ENCODE results near the gene ATP9A.
"Not testable (repeated sequence)": the region's sequence is repeated elsewhere in the genome, so short reads cannot be mapped to it uniquely, and the experiment has no call there.

Gene ATP9A

GRCh38 chr20:51750770-51751388, 17.3 kb downstream of the ATP9A start:
- DNase-seq (ENCODE audit: low spot score), result no peak

DNA sequence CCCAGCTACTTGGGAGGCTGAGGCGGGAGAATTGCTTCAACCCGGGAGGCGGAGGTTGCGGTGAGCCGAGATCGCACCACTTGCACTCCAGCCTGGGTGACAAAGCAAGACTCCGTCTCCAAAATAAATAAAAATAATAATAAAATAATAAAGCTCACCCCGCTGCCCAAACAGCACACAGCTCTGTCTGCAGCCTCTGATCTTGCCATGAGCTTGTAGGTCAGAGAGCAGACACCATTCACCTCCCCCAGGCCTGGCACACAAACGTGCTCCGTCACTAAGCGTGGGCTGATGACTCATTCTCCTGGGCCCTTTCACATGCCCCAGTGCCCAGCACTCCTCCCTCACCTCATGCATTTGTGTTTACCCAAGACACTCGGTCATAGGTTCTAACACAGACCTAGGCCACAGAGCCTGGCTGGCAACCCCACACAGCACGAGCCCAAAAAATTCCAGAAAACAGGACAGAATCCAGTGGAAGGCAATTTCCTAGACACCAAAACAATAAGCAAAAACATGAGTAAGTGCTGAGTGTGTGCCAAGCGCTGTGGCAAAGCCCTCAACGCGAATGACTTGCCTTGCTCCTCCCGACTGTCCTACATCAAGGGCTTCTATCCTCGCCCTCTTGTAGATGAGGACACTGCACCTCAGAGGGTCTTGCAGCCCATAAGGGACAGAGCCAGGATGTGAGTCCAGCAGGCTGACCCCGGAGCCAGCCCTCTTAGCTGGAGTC, 18.0 kb downstream of the ATP9A start:
- DNase-seq (ENCODE audit: low spot score), result no peak

DNA sequence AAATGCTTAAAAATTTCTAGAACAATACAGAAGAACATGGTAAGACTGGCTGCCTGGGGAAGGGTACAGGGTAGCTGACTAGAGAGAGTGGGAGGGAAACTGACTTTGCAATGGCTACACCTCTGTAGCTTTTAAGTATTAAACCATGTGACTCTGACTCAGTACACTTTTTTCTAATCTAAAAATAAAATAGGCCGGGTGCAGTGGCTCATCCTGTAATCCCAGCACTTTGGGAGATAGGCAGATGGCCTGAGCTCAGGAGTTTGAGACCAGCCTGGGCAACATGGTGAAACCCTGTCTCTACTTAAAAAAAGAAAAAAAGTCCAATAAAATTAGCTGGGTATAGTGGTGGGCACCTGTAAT, 18.5 kb downstream of the ATP9A start:
- DNase-seq (ENCODE audit: low spot score), result no peak

DNA sequence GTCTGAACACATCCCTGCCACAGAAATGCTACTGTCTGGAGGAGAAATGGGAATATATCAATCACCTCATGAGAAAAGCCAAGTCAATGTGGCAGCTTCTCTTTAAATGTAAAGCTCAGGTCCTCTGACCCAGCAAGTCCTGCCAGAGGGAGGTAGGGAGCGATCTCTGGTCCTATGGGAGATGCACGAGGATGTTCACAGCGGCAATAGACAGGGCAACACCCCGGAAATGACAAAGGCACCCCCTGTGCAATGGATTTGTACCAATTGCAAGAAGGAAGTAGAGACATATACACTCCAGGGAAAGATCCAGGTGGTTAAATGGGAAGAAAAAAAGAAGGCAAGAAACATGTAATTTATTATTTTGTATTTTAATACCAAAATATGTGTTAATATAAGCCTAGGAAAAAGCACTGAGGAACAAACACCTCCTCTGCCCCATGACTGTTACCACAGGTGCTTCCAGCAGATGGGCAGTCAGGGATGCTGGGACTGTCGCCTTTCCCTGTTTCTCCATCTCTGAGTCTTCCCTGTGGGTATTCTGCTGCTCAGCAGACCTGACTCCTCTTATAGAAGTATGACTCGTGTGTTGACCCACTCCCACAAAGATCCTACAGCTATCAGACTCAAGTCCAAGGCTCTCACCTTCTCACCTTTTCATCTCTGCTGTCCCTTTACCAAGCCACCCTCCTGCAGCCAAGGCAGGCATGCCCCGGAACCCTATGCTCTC, 20.8 kb downstream of the ATP9A start:
- DNase-seq (ENCODE audit: low spot score), result no peak

GRCh38 chr20:51745804-51746203, 22.4 kb downstream of the ATP9A start:
- DNase-seq (ENCODE audit: low spot score), result no peak

DNA sequence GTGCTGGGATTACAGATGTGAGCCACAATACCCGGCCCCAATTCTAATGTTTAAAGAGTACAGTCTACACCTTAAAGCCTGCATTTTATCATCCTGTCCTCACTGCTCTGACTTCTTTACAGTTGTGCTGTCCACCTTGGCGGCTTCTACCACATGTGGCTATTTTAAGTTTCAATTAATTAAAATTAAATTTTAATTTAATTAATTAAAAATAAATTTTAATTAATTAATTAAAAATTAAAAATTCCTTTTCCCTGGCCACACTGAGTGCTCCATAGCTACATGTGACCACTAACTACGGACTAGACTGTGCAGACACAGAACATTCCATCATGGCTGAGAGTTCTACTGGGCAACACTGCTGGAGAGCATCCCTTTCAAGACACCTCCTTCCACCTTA, 27.4 kb downstream of the ATP9A start:
- DNase-seq (ENCODE audit: low spot score), result no peak

DNA sequence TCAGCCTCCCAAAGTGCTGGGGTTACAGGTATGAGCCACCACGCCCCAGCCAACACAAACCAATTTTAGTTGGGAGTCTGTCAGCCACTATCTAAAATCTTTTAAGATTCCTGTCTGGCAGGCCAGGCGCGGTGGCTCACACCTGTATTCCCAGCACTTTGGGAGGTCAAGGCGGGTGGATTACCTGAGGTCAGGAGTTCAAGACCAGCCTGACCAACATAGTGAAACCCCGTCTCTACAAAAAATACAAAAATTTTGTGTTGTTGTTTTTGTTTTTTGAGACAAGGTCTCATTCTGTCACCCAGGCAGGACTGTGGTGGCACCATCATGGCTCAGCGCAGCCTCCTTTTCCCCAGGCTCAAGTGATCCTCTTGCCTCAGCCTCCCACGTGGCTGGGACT, 27.9 kb downstream of the ATP9A start:
- not testable (repeated sequence) for DNase-seq (ENCODE audit: low spot score)

- DNase-seq (ENCODE audit: low spot score), result no peak
Observed at GRCh38 chr20:51739722-51740249, 28.4 kb downstream of the ATP9A start.

DNA sequence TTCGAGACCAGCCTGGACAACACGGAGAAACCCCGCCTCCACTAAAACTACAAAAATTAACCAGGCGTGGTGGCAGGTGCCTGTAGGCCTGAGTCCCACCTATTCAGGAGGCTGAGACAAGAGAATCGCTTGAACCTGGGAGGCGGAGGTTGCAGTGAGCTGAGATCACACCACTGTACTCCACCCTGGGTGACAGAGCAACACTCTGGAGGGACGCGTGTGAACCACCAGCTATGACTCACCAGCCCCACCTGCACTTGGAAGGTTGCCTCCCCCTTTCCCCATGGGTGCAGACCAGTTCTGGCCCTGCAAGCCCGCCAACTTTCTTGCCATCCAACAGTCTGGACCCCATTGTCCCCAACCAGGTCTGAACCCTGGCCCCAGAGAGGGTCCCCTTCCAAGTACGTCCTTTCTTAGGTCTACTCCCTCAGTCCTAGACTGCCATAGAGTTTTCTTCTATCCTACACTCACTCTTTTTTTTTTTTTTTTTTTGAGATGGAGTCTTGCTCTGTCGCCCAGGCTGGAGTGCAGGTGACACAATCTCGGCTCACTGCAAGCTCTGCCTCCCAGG, 29.2 kb downstream of the ATP9A start:
- no peak for DNase-seq (ENCODE audit: low spot score)

GRCh38 chr20:51738261-51738660, 29.9 kb downstream of the ATP9A start:
- DNase-seq (ENCODE audit: low spot score), result not testable (repeated sequence)

DNA sequence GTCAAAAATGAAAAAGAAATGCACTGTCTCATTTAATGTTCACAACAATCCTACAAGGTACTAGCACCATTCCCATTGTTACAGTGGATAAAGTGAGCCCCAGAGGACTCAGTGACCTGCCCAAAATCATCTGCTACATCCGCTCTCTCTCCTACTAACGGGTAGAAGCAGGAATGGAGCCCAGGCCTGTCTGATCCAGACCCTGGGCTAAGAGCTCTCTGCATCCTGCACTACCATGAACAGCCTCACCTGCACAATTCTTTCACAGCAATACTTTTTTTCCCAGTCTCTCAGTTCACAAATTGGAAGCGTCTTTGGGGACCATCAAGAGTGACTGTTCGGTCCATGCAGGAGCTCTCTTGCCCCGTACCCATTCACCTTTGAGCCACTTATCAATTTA, 31.2 kb downstream of the ATP9A start:
- no peak for DNase-seq (ENCODE audit: low spot score)

DNA sequence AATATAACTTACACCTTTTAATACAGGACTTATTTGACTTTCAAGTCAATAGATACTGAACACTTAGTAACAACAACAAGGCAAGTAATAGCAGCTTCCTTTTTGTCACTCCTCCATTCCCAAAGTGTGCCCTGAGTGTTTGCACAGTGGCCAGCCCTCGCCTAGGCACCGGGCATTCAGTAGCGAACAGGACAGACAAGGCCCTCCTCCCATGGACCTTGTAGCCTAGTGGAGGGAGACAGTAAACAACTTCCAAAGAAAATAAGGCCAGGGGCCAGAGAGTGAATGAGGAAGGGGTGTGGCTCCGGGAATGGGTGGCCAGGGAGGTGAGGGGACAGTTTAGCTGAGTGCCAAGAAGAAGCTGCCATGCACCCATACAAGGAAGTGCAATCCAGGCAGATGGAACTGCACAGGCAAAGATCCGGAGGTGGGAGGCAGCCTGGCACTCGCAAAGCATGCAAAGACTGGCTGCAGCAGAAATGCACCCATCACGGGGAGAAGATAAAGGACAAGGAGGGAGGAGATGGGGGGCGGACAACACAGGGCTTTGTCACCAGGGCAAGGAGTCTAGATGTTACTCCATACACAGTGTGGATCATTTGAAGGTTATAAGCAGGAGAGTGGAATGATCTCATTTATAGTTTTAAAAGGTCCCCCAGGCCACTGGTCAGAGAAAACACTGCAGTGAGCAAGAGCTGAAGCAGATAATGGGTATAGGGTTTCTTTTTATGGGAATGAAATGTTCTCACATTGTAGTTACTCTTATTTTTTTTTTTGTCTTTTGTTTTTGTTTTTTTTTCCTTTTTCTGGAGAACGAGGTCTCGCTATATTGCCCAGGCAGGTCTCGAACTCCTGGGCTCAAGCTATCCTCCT, 32.2 kb downstream of the ATP9A start:
- no peak for DNase-seq (ENCODE audit: low spot score)

GRCh38 chr20:51734876-51735720, 33.1 kb downstream of the ATP9A start:
- no peak for DNase-seq (ENCODE audit: low spot score)

DNA sequence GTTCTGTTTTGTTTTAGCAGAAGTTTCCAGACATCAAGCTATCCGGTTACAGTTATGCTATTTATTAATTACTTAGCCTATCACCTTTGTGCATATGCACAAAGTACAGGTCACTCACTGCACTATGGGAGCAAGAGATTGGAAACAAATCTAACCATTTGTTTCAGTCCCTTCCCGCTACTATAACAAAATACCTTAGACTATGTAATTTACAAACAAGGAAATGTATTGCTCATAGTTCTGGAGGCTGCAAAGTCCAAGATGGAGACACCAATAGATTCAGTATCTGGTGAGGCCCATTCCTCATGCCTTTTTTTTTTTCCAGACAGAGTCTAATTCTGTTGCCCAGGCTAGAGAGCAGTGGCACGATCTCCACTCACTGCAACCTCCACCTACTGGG, 35.1 kb downstream of the ATP9A start:
- no peak for DNase-seq (ENCODE audit: low spot score)

GRCh38 chr20:51732096-51732791, 35.9 kb downstream of the ATP9A start:
- no peak for DNase-seq (ENCODE audit: low spot score)

DNA sequence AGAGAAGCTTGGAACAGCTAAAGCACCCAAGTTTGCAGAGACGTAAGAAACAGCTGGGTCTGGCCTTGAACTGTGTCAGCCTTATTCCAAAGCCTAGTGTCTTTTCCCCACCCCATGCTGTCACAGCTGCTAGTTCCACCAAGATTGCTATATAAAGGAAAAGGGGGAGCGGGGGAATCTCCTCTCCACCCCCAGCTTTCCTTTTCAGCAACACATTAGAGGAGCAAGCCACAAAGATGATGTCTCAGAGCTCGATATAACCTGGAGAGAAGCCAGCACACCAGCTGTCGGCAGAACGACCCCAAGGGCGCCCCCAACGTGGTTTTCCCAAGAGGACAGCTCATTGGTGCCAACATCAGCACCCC, 36.5 kb downstream of the ATP9A start:
- DNase-seq (ENCODE audit: low spot score), result no peak

DNA sequence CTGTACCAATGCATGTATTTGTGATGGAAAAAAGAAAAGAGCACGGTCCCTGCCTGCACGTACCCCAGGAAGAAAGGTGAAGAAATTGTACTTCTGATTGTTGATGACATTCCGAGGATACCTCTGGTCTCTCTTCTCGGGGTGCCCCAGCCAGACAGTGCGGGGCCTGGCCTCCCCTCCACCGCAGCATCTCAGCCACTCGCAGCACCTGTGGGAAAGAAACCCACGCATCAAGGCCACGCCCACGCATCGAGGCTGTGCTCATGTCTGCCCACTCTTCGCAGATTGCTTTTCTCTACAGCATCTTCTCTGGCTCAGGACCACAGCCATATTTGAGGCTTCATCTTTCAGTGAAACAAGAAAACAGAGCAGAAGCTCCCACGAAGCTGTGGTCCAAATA, 38.4 kb downstream of the ATP9A start:
- no peak for DNase-seq (ENCODE audit: low spot score)

- no peak for DNase-seq (ENCODE audit: low spot score)
Observed at GRCh38 chr20:51728737-51729136, 39.5 kb downstream of the ATP9A start.

DNA sequence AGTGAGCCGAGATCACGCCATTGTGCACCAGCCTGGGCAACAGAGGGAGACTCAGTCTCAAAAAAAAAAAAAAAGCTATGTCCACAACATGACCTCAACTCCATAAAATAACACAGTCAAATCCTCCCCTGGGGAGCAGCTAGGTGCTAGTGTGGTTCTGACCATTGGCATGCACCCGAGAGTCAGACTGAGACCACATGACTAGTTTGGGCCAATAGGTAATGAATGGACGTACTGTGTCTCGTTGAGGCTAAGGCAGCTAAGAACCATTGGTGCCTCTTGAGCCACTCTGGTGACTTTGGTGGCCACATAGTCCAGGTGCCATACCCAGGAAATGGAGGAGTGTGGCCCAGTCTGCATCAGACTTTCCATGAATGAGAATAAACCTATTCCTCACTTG, 40.3 kb downstream of the ATP9A start:
- DNase-seq (ENCODE audit: low spot score), result no peak

DNA sequence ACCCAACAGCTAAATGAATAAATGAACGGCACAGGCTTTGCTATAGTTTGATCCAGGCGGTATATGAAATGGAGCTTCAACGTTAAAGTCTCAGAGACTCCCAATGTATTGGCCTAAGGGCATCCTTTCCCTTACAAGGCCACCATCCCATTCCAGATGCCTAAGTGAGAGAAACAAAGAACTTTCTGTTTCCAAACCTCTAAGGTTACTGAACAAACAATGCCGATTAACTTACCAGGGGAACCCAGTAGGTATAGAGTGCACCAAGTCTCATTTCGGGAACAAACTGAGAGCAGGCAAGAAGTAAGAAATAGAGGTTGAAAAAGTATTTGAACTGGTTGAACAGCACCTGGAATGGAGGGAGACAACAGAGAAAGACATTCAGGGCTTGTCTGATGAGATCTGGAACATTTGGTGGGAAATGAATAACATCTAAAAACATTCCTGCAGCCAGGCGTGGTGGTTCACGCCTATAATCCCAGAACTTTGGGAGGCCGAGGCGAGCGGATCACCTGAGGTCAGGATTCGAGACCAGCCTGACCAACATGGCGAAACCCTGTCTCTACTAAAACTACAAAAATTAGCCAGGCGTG, 42.5 kb downstream of the ATP9A start:
- no peak for DNase-seq (ENCODE audit: low spot score)

All from NAMALWA (cell line).